ENCODE results near the gene MAML2.
A peak's percentile ranks its signal among the peaks of the same experiment; 100 is the strongest.

The MAML2 gene

DNA sequence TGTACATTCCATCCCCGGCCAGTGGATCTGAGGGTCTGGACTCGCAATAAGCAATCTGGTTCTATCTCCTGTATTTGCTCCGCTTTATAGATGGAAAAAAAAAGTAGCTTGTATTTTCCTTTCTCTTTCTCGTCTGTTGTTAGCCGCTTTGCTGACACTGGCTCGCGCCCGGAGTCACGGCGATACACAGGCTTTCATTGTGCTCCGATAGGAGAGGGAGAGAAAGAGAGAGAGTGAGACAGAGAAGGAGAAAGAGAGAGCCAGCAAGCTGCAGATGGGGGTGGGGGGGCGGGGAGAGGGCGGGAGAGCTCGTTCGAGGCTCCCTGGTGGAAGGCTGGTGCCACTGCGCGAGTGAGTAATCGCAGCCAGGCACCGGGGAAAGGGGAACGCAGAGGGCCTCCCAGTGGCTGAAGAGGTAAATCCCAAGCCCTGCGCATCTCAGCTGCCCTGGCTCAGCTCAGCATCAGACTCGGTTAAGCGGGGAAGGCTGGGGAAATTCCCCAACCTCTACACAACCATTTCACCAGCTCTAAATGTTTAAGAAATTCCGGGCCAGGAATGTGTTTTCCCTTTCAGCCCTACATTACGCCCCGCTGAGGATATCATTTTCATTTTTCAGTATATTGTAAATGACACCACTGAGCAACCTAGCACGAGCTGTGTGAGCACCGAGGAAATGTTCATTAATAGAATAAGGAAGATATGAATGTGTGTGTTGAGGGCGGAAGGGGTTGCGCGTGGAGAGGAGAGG lies at the start of gene MAML2:
Gene MAML2 (minus strand): TSS at position 235 of the 751 bp plus-strand sequence. CDS start 1,300 bp downstream, outside the sequence.
- DNase-seq, result peak; percentile 52 to 80

DNA sequence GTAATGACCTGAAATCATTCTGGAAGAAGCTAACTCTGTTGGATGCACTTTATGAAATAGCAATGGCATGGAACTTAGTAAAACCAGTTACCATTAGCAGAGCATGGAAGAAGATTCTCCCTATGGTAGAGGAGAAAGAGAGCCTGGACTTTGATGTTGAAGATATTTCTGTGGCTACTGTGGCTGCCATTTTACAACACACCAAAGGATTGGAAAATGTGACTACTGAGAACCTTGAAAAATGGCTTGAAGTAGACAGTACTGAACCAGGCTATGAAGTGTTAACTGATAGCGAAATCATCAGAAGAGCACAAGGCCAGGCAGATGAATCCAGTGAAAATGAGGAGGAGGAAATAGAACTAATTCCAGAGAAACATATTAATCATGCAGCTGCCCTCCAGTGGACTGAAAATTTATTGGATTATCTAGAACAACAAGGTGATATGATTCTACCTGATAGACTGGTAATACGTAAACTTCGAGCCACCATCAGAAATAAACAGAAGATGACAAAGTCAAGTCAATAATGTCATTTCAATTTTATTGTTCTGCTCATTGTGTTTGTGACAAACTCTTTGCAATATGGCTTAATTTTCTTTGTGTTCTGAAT lies 48.8 kb upstream of the MAML2 start:
- DNase-seq, result no peak

DNA sequence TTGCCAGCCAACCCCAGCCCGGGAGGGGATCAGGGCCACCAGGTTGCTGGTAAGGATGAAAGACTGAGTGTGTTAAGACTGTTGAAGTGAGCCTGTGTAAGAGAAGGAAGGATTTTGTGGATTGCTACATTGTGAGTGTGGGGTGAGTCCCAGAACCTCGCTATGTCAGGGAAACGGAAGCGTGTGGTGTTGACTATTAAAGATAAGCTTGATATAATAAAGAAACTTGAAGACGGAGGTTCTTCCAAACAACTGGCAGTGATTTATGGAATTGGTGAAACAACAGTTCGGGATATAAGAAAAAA lies 47.4 kb upstream of the MAML2 start:
- no peak for DNase-seq

DNA sequence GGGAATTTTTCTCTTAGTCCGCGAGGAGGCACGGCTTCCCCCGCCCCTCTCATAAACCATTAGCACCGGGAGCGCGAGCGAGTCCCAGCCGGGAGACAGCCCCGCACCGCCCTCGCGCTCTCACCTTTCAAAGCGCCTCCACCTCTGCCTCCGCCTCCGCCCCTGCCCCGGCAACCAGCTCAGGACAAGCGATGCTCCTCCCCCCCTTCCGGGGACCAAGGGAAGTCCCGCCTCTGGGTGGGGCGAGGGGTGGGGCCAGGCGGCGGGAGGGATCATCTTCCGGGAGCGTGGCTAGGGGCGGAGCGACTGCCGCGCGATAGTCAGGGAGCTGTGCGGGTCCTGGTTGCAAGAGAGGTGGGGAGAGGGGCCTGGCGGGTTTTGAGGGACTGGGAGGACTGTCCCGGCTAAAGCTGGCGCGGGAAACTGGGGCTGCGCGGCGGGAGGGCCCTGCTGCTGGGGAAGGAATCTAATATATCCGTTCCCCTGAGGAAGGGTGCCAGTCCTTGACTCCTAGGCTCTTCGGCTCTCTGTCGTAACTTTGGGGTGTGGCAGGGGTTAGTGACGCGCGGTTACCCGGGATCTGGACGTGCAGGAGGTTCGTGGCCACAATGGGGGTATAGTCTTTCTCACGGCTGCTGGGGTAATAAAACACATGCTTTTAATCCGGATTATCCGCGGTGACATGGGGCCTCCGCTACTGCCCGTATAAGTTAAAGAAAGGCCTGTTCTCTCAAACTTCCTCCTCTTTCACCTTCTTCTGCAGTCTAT lies 46.9 kb upstream of the MAML2 start, which contains the start of the genes CCDC82 and JRKL:
Gene CCDC82 (minus strand): TSS at position 193 of the 768 bp plus-strand sequence. CDS start 5,165 bp downstream, outside the sequence.
Gene JRKL (plus strand): TSS at position 294 of the 768 bp plus-strand sequence. CDS start 637 bp downstream, outside the sequence.
- DNase-seq, result peak; percentile 89 to 93

DNA sequence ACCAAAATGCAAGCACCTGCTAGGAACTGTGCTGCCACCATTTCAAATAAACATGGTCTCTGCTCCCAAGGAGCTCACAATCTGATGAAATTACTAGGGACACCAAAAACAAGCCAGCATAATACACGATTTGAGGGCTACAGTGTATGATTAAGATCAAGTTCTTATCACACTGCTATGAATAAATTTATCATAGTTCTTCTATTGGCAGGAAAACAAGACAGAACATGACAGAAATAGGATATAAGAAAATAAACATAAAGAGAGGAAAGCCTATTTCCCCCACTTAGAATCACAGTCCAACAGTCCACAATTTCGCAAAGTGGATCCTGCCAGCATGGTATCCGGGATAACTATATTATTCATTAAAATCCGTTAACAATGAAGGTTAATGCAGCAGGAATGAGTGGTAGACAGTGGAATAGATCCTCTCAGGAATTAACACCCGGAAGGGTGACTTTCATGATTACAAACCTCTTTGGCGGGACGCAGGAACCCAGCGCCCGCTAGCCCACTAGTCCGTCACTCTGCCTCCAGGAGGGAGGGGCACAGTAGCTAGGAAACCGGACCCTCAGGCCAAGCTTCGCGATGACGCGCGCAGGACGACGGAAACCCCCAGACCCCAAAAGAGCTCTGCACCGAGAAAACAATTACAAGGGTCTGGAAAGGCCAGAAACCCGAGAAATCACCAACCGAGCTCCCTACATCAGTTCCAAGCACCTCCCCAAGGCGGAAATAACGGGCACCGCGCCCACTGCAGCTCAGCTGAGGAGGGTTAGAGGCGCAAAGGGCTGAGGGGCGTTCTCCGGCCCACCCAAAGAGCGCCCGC lies 46.1 kb upstream of the MAML2 start:
- no peak for DNase-seq

DNA sequence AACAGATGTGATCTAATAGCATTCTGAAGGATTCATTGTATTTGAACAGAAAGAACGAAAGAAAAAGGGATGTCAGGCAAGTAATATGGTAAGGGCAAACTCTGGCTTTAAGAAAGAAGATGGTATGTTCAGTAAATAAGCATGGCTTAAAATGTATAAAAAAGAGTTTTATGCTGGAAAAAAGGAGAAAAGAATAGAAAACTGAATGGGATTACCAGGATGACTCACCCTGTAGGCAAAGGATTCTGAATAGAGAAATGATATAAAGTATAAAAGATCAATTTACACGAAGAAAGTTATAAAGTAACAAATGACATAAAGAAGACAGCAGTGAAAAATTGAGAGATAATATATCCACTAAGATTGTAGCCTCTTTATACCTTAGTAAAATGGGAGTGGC lies 42.2 kb upstream of the MAML2 start:
- no peak for DNase-seq

DNA sequence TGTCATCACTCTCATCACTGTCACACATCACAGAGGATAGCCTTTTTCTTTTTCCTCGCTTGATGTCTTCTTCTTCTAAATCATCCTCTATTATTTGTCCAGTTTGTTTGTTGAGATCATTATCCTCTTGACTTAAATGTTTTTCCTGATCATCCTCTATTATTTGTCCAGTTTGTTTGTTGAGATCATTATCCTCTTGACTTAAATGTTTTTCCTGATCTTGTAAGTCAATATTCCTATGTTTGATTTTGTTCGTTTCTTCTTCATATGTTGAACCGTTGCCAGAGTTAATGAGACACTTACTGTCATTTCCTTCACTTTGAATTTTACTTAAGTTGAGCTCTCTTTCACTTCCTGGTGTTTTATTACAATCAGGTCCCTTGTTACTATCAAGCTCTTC lies 41.2 kb upstream of the MAML2 start:
- no peak for DNase-seq

DNA sequence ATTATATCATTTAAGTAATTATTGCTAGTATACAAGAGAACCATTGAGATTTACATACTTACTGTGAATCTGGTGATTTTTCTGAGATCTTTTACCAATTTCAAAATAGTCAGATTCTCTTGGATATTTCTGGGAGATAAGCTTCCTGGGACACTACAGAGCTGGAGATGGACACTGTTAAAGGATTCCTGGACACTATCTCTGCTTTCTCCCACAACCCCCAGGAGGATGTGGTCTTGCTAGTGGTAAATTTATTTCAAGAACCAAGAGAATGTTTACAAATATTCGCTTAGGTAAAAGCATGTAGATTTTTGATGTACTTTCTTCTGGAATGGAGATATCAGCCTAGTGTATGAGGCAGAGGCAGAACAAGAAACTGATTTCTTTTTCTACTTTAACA lies 33.8 kb upstream of the MAML2 start:
- no peak for DNase-seq

DNA sequence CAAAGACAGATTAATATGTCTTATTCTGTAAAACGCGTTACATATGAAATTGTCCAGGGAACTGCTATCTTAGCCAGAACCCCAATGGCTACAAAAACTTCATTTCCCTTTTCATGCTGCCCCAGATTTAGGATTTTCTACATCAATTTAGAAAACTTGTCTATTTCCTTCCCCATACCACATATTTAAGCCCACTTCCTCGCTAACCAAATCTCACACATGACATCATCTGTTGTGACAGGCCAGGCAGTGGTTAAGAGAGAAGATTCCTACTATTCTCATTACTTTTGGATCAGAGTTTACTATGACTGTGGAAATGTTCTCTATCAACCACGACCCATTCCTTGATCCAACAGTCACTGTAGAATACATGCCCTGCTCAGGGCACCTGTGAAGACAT lies 30.8 kb upstream of the MAML2 start:
- DNase-seq, result no peak

DNA sequence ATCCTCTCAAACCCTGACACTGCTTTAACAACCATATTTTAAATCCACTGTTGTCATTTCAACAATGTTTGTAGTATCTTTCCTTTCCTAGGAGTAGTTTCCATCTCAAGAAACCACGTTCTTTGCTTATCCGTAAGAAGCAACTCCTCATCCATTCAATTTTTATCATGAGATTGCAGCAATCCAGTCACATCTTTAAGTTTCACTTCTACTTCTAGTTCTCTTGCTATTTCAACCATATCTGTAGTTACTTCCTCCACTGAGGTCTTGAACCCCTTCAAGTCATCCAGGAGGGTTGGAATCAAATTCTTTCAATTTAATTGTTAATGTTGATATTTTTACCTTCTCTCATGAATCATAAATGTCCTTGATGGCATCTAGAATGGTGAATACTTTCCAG lies 24.3 kb upstream of the MAML2 start:
- no peak for DNase-seq

DNA sequence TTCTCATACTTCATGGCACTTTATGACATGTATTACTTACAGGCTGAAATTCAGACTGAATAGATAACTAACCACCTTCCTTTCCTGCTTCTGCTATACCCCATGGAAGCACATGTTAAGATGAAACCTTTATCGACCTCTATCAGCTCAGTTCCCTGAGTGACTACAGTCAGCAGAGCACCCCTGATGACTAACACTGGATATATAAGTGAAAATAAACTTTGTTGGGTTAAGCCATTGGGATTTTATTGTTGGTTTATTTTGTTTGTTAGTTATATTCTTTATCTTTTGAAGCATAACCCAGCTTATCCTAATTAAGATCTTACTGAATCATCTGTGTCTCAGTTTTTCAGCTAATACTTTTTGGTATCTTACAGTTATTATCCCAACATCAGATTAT lies 23.0 kb upstream of the MAML2 start:
- no peak for DNase-seq

DNA sequence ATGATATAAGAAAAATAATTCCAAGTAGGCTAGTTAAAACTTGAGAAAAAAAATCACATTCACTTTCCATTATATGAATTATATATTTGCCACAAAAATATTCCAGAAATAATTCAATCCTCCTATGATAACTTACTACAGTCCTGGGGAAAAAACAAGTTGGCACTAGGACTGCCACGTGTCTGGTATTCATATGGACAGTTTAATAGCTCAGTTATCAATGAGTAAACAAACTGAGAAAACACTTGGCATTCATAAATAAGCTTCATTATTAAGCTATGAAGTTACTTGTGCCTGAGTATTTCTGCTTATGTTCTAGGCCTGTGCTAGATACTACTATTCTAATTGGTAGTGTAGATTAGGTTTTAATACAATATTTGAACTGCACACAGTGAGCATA lies 22.5 kb upstream of the MAML2 start:
- DNase-seq, result no peak

DNA sequence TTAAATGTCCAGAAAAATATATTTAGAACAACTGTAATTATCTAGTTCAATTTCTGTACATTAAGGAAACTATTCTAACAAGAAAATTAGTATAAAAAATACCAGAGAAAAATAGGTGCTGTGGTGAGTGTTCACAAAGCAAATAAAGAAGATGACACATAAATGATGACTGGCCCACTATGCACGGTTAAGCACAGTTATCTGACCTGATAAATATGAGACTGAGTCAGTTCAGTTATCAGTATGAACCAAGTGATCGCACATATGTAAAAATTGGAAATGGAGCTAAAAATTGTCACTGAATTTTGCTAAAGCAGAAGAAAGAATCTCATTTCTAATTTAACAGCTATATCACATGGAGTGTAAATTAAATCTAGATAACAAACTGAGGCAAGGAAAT lies 18.8 kb upstream of the MAML2 start:
- no peak for DNase-seq

DNA sequence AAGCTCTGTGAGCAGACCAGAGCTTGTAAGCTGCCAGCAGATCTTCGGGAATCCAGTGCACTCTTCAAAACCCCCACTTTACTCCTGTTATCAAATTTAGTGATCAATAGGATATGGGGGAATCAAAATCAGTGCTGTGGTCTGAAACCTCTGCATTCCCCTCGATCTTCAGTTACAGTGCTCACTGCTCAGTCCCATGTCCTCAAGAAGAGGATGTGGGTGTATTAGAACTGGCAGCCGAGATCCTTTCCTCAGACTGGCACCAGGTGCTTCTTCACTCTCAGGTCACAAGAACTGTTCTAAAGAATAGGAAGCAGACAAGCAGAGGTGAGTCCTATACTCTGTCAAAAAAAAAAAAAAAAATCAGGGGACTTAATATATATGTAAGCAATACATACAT lies 15.3 kb upstream of the MAML2 start:
- no peak for DNase-seq

DNA sequence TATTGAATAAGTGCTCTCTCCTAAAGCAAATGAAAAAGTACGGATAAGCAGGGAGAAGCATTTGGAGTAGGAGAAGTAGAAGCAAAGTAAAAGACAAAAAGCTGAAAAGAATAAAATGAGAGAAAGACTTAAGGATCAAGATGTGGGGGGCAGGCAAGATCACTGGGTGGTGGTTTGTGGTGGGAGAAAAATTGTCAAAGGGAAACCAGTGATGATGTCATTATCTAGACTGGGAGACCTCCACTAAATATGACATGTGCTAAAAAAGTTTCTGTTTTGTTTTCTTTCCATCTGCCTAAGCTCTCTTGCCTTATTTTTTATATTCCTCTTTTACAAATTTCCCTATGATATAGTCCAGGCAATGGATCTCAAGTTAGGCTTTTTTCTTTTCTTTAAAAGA lies 14.8 kb upstream of the MAML2 start:
- DNase-seq, result no peak

DNA sequence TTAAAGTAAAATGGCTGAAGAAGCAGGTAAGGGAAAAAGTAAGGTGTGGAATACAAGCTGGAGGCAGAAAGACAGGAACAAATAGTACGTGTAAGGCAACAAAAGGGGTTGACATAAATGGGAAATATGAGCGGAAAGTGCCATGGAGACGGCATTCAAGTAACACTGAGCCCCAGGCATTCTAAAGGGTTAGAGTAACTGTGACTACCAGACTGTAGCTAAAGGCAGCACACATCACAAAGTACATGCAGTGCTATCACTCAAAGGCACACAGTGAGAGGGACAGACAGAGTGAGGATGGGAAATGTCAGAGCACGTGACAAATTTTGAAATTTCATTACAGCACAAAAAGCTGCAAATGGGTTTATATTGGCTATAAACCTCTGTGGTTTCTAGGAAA lies 13.9 kb upstream of the MAML2 start:
- DNase-seq, result no peak

DNA sequence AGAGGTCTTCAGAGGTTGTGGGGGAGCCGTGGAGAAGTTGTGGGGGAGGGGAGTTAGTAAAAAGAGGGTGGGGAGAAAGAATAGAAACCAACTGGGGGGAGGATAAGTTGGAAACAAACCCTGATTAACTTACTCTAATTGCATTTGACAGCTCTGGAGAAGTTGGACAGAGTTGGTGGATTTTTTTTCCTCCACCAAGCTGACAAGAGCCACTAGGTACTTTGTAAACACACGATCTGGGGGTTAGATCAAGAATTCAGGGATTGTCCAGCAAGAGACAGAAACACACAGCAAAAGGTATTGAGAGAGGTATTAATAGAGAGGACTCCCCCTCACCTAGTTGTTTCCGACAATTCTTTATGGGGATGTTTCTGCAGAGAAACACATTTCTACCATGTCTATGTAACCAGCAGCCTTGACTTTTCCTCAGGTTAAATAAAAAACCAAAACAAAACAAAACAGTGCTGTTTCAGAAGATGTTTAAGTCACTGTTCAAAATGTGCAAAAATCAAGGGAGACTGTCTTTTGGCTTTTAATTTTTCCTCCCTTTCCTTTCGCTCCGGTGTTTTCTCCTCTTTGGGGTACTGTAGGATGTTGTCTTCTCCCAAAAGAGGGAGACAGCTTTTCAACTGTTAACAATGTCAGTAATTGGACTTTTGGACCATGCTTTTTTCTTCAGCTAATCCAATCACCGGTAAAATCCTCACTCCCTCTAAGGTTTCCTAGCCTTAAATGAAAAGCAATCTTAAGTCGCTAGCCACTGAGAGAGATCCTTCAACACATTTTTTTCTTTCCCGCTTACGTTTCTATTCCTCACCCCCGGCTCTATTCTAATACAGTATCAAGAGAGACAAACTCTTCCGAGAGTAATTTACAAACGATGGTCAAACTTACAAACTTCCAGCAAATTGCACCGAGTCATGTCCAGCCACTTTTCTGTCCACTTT lies 708 bp downstream of the MAML2 start:
- DNase-seq, result no peak

DNA sequence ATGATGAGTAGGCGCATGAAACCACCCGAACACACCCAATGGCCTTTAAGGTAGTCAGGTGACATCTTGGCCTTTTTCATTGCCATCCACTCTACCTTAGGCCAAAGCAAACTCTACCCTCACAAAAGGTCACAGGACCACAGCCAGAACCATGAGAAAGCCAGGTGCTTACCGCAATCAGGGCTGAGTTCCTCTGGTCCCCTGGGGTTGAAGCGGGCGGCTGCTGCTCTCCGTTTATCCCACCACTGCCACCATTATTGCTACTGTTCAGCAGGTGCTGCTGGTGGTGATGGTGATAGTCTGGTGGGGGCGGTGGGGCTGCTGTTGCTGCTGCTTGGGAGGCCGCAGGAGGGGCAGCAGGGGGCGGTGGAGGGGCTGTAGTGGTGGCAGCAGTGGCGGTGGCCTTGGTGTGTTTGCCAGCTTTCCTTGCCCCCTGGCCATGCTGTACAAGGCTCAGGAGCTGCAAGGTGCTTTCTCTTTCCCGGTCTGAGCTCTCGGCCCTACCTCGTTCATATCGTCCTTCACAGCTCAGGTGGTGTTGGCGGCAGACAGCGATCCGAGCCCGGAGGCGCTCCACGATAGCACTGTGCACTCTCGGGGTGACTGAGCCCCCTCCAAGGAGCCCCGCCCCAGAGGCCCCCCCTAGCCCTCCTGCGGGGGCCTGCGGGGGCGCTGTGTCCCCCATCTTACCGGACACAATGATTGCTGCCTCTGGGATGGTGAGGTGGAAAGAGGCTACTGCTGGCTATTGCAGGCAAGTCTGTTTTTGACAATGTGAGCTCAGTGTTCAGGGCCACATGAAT lies 1.6 kb downstream of the MAML2 start:
- DNase-seq, result no peak

DNA sequence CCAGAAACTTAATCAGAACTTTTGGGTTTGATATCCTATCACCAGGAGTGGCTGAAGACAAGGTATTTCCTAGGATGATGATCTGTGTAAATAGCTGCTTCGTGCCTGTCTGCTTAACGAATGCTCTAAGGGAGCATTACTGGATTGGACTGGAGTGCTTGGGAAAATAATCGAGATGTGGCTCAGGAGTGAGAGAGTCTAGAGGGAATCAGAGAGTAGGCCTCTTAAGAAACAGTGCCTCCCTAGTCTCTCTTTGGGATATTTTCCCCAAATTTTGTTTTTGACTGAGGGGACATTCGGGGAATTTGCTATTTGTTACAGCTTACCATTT lies 2.5 kb downstream of the MAML2 start:
- DNase-seq, result no peak

DNA sequence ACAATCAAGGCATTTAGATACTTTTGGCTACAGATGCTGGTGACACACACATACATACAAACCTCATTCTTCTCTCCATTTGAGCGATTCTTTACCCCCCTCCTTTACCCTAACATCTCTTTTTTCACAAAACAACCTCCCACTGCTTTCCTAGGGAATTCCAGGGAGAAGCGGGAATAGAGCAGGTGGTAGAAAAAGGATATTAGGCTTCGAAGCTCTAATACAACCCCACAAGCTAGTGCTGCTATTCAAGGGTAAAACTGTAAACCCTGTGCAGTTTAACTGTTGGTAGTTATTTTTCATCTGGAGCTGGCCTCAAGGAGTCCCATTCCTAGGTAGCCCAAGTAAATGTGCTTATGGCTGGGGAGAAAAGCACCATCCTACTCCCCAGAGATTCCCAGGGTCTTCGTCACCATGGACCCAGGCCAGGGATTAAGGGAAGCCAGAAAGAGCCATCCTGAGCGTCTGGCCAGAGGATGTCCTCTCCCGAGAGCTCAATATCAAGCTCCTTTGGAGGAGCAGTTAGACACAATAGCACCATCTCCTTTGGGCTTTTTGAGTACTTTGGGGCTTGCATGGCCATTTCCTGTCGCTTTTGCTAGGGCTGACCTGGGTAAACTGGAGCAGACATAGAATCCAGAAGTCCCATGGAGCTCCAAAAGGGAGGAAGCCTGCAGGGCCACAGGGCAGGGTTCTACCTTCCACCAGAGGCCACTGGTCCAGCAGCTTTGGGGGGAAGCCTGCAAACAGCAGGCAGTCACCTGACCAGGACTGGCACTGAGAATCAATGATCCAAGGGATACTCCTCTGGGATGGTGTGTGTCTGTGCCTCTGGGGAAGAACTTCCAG lies 3.1 kb downstream of the MAML2 start:
- no peak for DNase-seq

All from NCI-H187 (cell line).